ENCODE measurements around the gene ARG1. TPM values are rescaled to one million over a fixed set of nuclear protein-coding genes. Genes with fewer than 3 reads are reported as not detected.
"Not testable (repeated sequence)": the region's sequence is repeated elsewhere in the genome, so short reads cannot be mapped to it uniquely, and the experiment has no call there.

ARG1 gene
- polyA plus RNA-seq, 1 of the 3 experiments (the other 2 are of a cell fraction) = not detected

- H3K4me2 ChIP-seq; H3K4me1 ChIP-seq (ENCODE audit: control insufficient read depth in 1 of 2, insufficient read depth in 2 of 2, low read depth in 1 of 2, low read length in 1 of 2); H3K27ac ChIP-seq (ENCODE audit: low read depth in 2 of 2, low read length in 1 of 2); DNase-seq; H3F3A ChIP-seq (replicated peaks; ENCODE audit: insufficient read depth); H2AFZ ChIP-seq (ENCODE audit: low read depth); POLR2A ChIA-PET; H3K9me3 ChIP-seq; H3K36me3 ChIP-seq (replicated peaks in 1 of 2; ENCODE audit: control insufficient read depth in 1 of 2, insufficient read depth in 2 of 2, low read length in 1 of 2); H3K9ac ChIP-seq; H3K79me2 ChIP-seq (ENCODE audit: insufficient read depth); H4K20me1 ChIP-seq (ENCODE audit: insufficient read depth); H3K9me2 ChIP-seq; H3K4me3 ChIP-seq (ENCODE audit: low read depth in 2 of 2, low read length in 1 of 2): not testable (repeated sequence)
- 39% methylated on average over 5 of the region's 5 CpGs for WGBS (ENCODE audit: low lambda C conversion rate)
- peaks cover 12% of the 10 kb centered on the region for H3K27me3 ChIP-seq (ENCODE audit: insufficient read depth)
- CTCF ChIA-PET = interaction anchor here (4.1 kb wide), 1 partner anchor 11 kb away, joined by 36 read pairs; no protein-coding TSS in a partner anchor
Measured at GRCh38 chr6:131530936-131531335, 42.1 kb upstream of the ARG1 start.

- H4K20me1 ChIP-seq (ENCODE audit: insufficient read depth); H3K36me3 ChIP-seq (replicated peaks in 1 of 2; ENCODE audit: control insufficient read depth in 1 of 2, insufficient read depth in 2 of 2, low read length in 1 of 2); POLR2A ChIA-PET; H3K4me3 ChIP-seq (ENCODE audit: low read depth in 2 of 2, low read length in 1 of 2); H3F3A ChIP-seq (replicated peaks; ENCODE audit: insufficient read depth); H3K9me2 ChIP-seq; H3K4me2 ChIP-seq; DNase-seq; H3K4me1 ChIP-seq (ENCODE audit: control insufficient read depth in 1 of 2, insufficient read depth in 2 of 2, low read depth in 1 of 2, low read length in 1 of 2); H3K9me3 ChIP-seq; H3K79me2 ChIP-seq (ENCODE audit: insufficient read depth); H3K27ac ChIP-seq (ENCODE audit: low read depth in 2 of 2, low read length in 1 of 2); H2AFZ ChIP-seq (ENCODE audit: low read depth); H3K9ac ChIP-seq: not testable (repeated sequence)
- WGBS (ENCODE audit: low lambda C conversion rate) = 24% methylated on average over 4 of the region's 12 CpGs
- CTCF ChIA-PET = interaction anchor here (4.1 to 4.4 kb wide), 2 partner anchors 12 to 646 kb away, joined by 32 to 36 read pairs; no protein-coding TSS in a partner anchor
- peaks cover 12% of the 10 kb centered on the region for H3K27me3 ChIP-seq (ENCODE audit: insufficient read depth)
Measured at GRCh38 chr6:131531681-131532080, 41.3 kb upstream of the ARG1 start.

DNA sequence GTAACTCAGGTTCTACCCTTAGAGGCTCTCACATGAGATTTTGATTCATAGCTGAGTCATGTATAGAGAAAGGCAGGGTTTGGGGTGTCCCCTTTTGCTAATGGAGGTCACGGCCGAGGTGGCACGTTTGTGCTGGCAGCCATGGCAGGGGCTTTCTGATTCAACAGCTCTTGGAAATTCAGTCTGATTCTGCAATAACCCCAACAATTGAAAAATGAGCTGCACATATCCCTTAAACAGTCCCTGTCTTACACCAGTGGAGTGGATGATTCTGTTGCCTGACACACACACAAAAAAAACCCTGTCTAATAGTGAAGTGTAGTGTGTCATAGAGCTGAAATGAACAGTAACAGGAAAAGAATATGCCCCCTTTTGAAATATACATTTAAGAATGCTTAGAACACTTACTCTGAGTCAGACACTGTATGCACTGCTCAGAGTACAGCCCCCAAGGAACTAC is 40.4 kb upstream of the ARG1 start:
- ChIA-PET CTCF (interaction anchor here (1.1 to 4.4 kb wide), 6 partner anchors 13 to 647 kb away, joined by 3 to 36 read pairs (median 6); partner anchors contain the start of gene MED23), POLR2A (no interaction called here)
- H3K9ac ChIP-seq = no peak overlapping the region
- H3K4me3 ChIP-seq (ENCODE audit: low read depth in 2 of 2, low read length in 1 of 2) = no peak overlapping the region
- 27% methylated on average over 3 of the region's 3 CpGs for WGBS (ENCODE audit: low lambda C conversion rate)
- no peaks in the 10 kb centered on the region for H3K9me3 ChIP-seq
- H3K4me1 ChIP-seq (ENCODE audit: control insufficient read depth in 1 of 2, insufficient read depth in 2 of 2, low read depth in 1 of 2, low read length in 1 of 2) = peaks cover 0 to 3% of the 10 kb centered on the region in 2 experiments; a peak in 1 of 4 replicates
- H3K36me3 ChIP-seq (replicated peaks in 1 of 2; ENCODE audit: control insufficient read depth in 1 of 2, insufficient read depth in 2 of 2, low read length in 1 of 2) = no peaks in the 10 kb centered on the region
- H4K20me1 ChIP-seq (ENCODE audit: insufficient read depth) = no peaks in the 10 kb centered on the region
- H3K27ac ChIP-seq (ENCODE audit: low read depth in 2 of 2, low read length in 1 of 2) = no peak overlapping the region
- H3K4me2 ChIP-seq = no peak overlapping the region
- H3K79me2 ChIP-seq (ENCODE audit: insufficient read depth) = no peaks in the 10 kb centered on the region
- no peaks in the 10 kb centered on the region for H3F3A ChIP-seq (replicated peaks; ENCODE audit: insufficient read depth)
- peaks cover 12% of the 10 kb centered on the region for H3K27me3 ChIP-seq (ENCODE audit: insufficient read depth)
- no peak for DNase-seq
- no peak overlapping the region for H2AFZ ChIP-seq (ENCODE audit: low read depth)
- TF ChIP-seq USF1 (IDR thresholded peaks at IDR 0.05; ENCODE audit: borderline replicate concordance, low read depth) = no peak
- no peak for TF ChIP-seq FOXJ3 (CRISPR knock-in tag; IDR thresholded peaks at IDR 0.05)
- no peak for TF ChIP-seq FOXM1 (IDR thresholded peaks at IDR 0.05; ENCODE audit: low read depth)
- no peak for TF ChIP-seq GATA2 (CRISPR knock-in tag; IDR thresholded peaks at IDR 0.05)
- TF ChIP-seq PBX3 (IDR thresholded peaks at IDR 0.05) = no peak
- TF ChIP-seq POLR2AphosphoS5 (IDR thresholded peaks at IDR 0.05; ENCODE audit: low read depth, low read length) = no peak
- no peak for TF ChIP-seq GABPA (IDR thresholded peaks at IDR 0.05; ENCODE audit: low read depth)
- no peak for TF ChIP-seq SIN3A (IDR thresholded peaks at IDR 0.05; ENCODE audit: borderline replicate concordance, low read depth, low read length)
- no peak for TF ChIP-seq MEF2A (IDR thresholded peaks at IDR 0.05; ENCODE audit: borderline replicate concordance, low read depth)
- no peak for TF ChIP-seq MAX (IDR thresholded peaks at IDR 0.05; ENCODE audit: low read depth)
- no peak for TF ChIP-seq NFIC (IDR thresholded peaks at IDR 0.05; ENCODE audit: borderline replicate concordance)
- no peak for TF ChIP-seq TEAD4 (IDR thresholded peaks at IDR 0.05; ENCODE audit: borderline replicate concordance, insufficient read depth)
- no peak for TF ChIP-seq RCOR1 (IDR thresholded peaks at IDR 0.05; ENCODE audit: low read length)
- TF ChIP-seq SMC3 (IDR thresholded peaks at IDR 0.05; ENCODE audit: low read depth, low read length) = no peak
- TF ChIP-seq MXI1 (IDR thresholded peaks at IDR 0.05; ENCODE audit: low read depth, low read length) = no peak
- TF ChIP-seq JUND (IDR thresholded peaks at IDR 0.05) = no peak
- TF ChIP-seq EP300 (IDR thresholded peaks at IDR 0.05; ENCODE audit: borderline replicate concordance in 1 of 2, low read depth in 1 of 2, low read length in 1 of 2) = no peak
- TF ChIP-seq EZH2phosphoT487 (IDR thresholded peaks at IDR 0.05; ENCODE audit: borderline replicate concordance, low read depth) = no peak
- TF ChIP-seq FOSL2 (IDR thresholded peaks at IDR 0.05; ENCODE audit: borderline replicate concordance, low read depth) = no peak
- no peaks in the 10 kb centered on the region for H3K9me2 ChIP-seq
